H1 (cell line): ENCODE measurements around the gene MRAP2. TPM values are rescaled to one million over a fixed set of nuclear protein-coding genes. Genes with fewer than 3 reads are reported as not detected.
"Not testable (repeated sequence)": the region's sequence is repeated elsewhere in the genome, so short reads cannot be mapped to it uniquely, and the experiment has no call there.

ENCODE experiments used
- CTCF ChIA-PET: fragments of 300-600 bp; sonication (Branson Sonifier 250); formaldehyde crosslinking; loops from one replicate; lab custom pipeline; 2021; ENCODE audit not compliant: partially characterized antibody; lab: Charles Lee
- POLR2A ChIA-PET: fragments of 300-600 bp; sonication (Branson Sonifier 250); formaldehyde crosslinking; loops from one replicate; lab custom pipeline; 2021; ENCODE audit warnings: inconsistent platforms; ENCODE audit not compliant: partially characterized antibody; lab: Charles Lee
- DNase-seq, 2 experiments: peaks; one replicate each; pipeline versions ENCODE4 v3.0.0 to v3.0.0-alpha.2; 2010 to 2022; ENCODE audit warnings: low spot score in 2 of 2, low read depth in 1 of 2, mixed read lengths in 1 of 2
- FAIRE-seq: peaks from 2 replicates; lab custom pipeline; 2011; peaks lifted over from hg19 to GRCh38; lab: Jason Lieb, UNC
- H2AFZ ChIP-seq: 2 replicates; pipeline ENCODE4 v1.8.1; 2012; ENCODE audit warnings: low read length, inconsistent platforms
- H2AK5ac ChIP-seq: 2 replicates; pipeline ENCODE4 v1.6.1; 2013; ENCODE audit warnings: low read depth, low read length
- H2BK120ac ChIP-seq: replicated peaks from 2 replicates; pipeline ENCODE3; 2013; ENCODE audit warnings: low read depth, low read length, inconsistent platforms
- H2BK12ac ChIP-seq: 2 replicates; pipeline ENCODE4 v1.6.1; 2013; ENCODE audit warnings: low read depth, low read length
- H2BK15ac ChIP-seq: 2 replicates; pipeline ENCODE4 v1.6.1; 2013; ENCODE audit warnings: low read length
- H2BK20ac ChIP-seq: 2 replicates; pipeline ENCODE4 v1.6.1; 2013; ENCODE audit warnings: low read length
- H2BK5ac ChIP-seq: 2 replicates; pipeline ENCODE4 v1.6.1; 2013; ENCODE audit warnings: low read depth, low read length
- H3K14ac ChIP-seq: 2 replicates; pipeline ENCODE4 v1.6.1; 2013; ENCODE audit warnings: inconsistent platforms; ENCODE audit not compliant: insufficient read length
- H3K18ac ChIP-seq: 2 replicates; pipeline ENCODE4 v1.6.1; 2013; ENCODE audit warnings: low read length; ENCODE audit errors: extremely low read depth
- H3K23ac ChIP-seq: 2 replicates; pipeline ENCODE4 v1.6.1; 2013; ENCODE audit warnings: inconsistent platforms; ENCODE audit not compliant: insufficient read length
- H3K23me2 ChIP-seq: 2 replicates; pipeline ENCODE4 v1.6.1; 2013; ENCODE audit warnings: low read depth, low read length
- H3K27ac ChIP-seq: 2 replicates; pipeline ENCODE4 v1.6.1; 2011; ENCODE audit warnings: low read depth, low read length, inconsistent platforms
- H3K27me3 ChIP-seq, 4 experiments: replicated peaks in 1 of 4; 1 replicate in 1 of 4; 2 replicates in 3 of 4; pipeline versions ENCODE4 v1.6.1 to v1.8.1; 2011 to 2013; ENCODE audit warnings: low read length in 3 of 4, mild to moderate bottlenecking in 3 of 4, inconsistent platforms in 2 of 4, mixed read lengths in 2 of 4, moderate library complexity in 1 of 4; ENCODE audit not compliant: control insufficient read depth in 3 of 4, insufficient read depth in 3 of 4; ENCODE audit errors: extremely low read depth in 1 of 4
- H3K36me3 ChIP-seq, 4 experiments: 2 replicates each; pipeline versions ENCODE4 v1.6.1 to v1.8.1; 2011 to 2013; ENCODE audit warnings: mild to moderate bottlenecking in 4 of 4, low read length in 3 of 4, moderate library complexity in 2 of 4, control low read depth in 1 of 4, inconsistent platforms in 1 of 4; ENCODE audit not compliant: insufficient read depth in 4 of 4, control insufficient read depth in 2 of 4
- H3K4ac ChIP-seq: replicated peaks from 2 replicates; pipeline ENCODE3; 2013; ENCODE audit warnings: low read length, low read depth, mixed read lengths, inconsistent platforms; ENCODE audit not compliant: insufficient read length
- H3K4me1 ChIP-seq, 4 experiments: replicated peaks in 1 of 4; 1 replicate in 1 of 4; 2 replicates in 3 of 4; pipeline versions ENCODE4 v1.6.1 to v1.8.1; 2011 to 2013; ENCODE audit warnings: low read length in 3 of 4, inconsistent platforms in 2 of 4, mixed read lengths in 1 of 4; ENCODE audit not compliant: insufficient read depth in 4 of 4, control insufficient read depth in 3 of 4
- H3K4me2 ChIP-seq, 2 experiments: 2 replicates each; pipeline versions ENCODE4 v1.6.1 to v1.8.1; 2011 to 2013; ENCODE audit warnings: low read depth in 2 of 2, low read length in 2 of 2, control low read depth in 1 of 2, inconsistent platforms in 1 of 2, mild to moderate bottlenecking in 1 of 2; ENCODE audit not compliant: insufficient read depth in 1 of 2
- H3K4me3 ChIP-seq, 4 experiments: fragments of 200-600, 300-600 bp in 1 of 4; sonication (generic), shearing (Covaris generic), sonication (Bioruptor Twin) in 1 of 4; 2 replicates each; pipeline versions ENCODE4 v1.5.1 to v1.8.1; 2011 to 2016; ENCODE audit warnings: low read length in 4 of 4, low read depth in 3 of 4, control low read depth in 2 of 4, inconsistent platforms in 2 of 4, mild to moderate bottlenecking in 2 of 4, mixed read lengths in 1 of 4, moderate library complexity in 1 of 4; ENCODE audit not compliant: insufficient read depth in 2 of 4; ENCODE audit errors: extremely low read depth in 1 of 4
- H3K56ac ChIP-seq: replicated peaks from 2 replicates; pipeline ENCODE3; 2013; ENCODE audit warnings: low read depth, mild to moderate bottlenecking, mixed read lengths, low read length, inconsistent platforms; ENCODE audit not compliant: insufficient read length
- H3K79me1 ChIP-seq: 2 replicates; pipeline ENCODE4 v1.6.1; 2013; ENCODE audit warnings: low read depth, low read length, control low read depth
- H3K79me2 ChIP-seq, 2 experiments: 2 replicates each; pipeline versions ENCODE4 v1.6.1 to v1.8.1; 2012 to 2013; ENCODE audit warnings: low read length in 2 of 2, mild to moderate bottlenecking in 2 of 2, inconsistent platforms in 1 of 2; ENCODE audit not compliant: insufficient read depth in 2 of 2, control insufficient read depth in 1 of 2
- H3K9ac ChIP-seq, 4 experiments: replicated peaks in 1 of 4; 1 replicate in 1 of 4; 2 replicates in 3 of 4; pipeline versions ENCODE4 v1.6.1 to v1.8.1; 2011 to 2013; ENCODE audit warnings: low read depth in 3 of 4, low read length in 3 of 4, control low read depth in 2 of 4, mild to moderate bottlenecking in 2 of 4, moderate library complexity in 2 of 4, inconsistent platforms in 1 of 4; ENCODE audit errors: extremely low read depth in 1 of 4
- H3K9me3 ChIP-seq, 2 experiments: 2 replicates each; pipeline versions ENCODE4 v1.6.1 to v1.8.1; 2012 to 2013; ENCODE audit warnings: mild to moderate bottlenecking in 2 of 2, moderate library complexity in 2 of 2, control low read depth in 1 of 2, inconsistent platforms in 1 of 2, low read depth in 1 of 2, low read length in 1 of 2, mixed read lengths in 1 of 2; ENCODE audit not compliant: insufficient read depth in 2 of 2
- H4K20me1 ChIP-seq, 2 experiments: replicated peaks in 1 of 2; 2 replicates each; pipeline versions ENCODE3 to v1.8.1; 2011 to 2013; ENCODE audit warnings: inconsistent platforms in 2 of 2, low read length in 2 of 2, mild to moderate bottlenecking in 1 of 2; ENCODE audit not compliant: insufficient read depth in 2 of 2, control insufficient read depth in 1 of 2
- H4K5ac ChIP-seq: 2 replicates; pipeline ENCODE4 v1.6.1; 2013; ENCODE audit warnings: low read length, low read depth, mixed read lengths, inconsistent platforms; ENCODE audit not compliant: insufficient read length
- H4K8ac ChIP-seq: 2 replicates; pipeline ENCODE4 v1.8.0; 2013; ENCODE audit warnings: mild to moderate bottlenecking, moderate library complexity, low read length, inconsistent platforms; ENCODE audit not compliant: insufficient read depth; ENCODE audit errors: extremely low read depth
- H4K91ac ChIP-seq: replicated peaks from 2 replicates; pipeline ENCODE3; 2013; ENCODE audit warnings: low read length, mixed read lengths, inconsistent platforms; ENCODE audit not compliant: insufficient read length
- polyA plus RNA-seq, 7 experiments: library from polyadenylated mRNA; depleted of rRNA in 3 of 7; stranded (reverse) in 5 of 7; unstranded in 2 of 7; fragments of >200 nt in 5 of 7; fragments of 200-250 nt in 2 of 7; gene quantifications; 1 replicate in 5 of 7; 2 replicates in 1 of 7; 4 replicates in 1 of 7; pipeline versions ENCODE4 v1.2.1 to v1.2.3, GENCODE V29; 2011 to 2013; ENCODE audit warnings: missing spikeins in 2 of 7, mixed read lengths in 2 of 7
- total RNA-seq: library from RNA; stranded (reverse); fragmentation: NEBNext Ultra II Directional; extraction: Animal tissue kit (Norgen Biotek cat#: 25700); gene quantifications from 2 replicates; pipeline ENCODE4 v1.2.1, GENCODE V29; 2021

MRAP2 gene
- total and polyA plus RNA-seq, 2 of the 8 experiments (the other 6 are each of a cell fraction or from before 2014, with no cell fraction given) = 5.0 to 11.0 TPM

DNA sequence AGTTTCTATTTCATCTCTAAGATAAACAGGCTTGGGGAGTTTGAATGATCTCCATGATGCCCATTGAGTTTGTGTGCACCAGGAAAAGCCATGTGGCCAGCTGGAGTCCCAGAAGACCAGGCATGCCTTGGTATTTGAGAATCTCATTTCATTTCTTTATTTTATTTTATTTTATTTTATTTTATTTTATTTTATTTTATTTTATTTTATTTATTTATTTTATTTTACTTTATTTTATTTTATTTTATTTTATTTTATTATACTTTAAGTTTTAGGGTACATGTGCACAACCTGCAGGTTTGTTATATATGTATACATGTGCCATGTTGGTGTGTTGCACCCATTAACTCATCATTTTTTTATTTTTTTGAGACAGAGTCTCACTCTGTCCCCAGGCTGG lies 51.1 kb downstream of the MRAP2 start:
- H3K23me2 ChIP-seq, H3K9ac ChIP-seq, CTCF ChIA-PET, H3K18ac ChIP-seq, H4K8ac ChIP-seq, H3K79me1 ChIP-seq, H4K5ac ChIP-seq, H3K23ac ChIP-seq, H3K79me2 ChIP-seq, H3K56ac ChIP-seq, H2AFZ ChIP-seq, H4K91ac ChIP-seq, DNase-seq, H3K4me2 ChIP-seq, H3K14ac ChIP-seq, H2BK20ac ChIP-seq, H3K9me3 ChIP-seq, H2BK15ac ChIP-seq, H3K27me3 ChIP-seq, H3K4me3 ChIP-seq, H4K20me1 ChIP-seq, H2AK5ac ChIP-seq, H3K4ac ChIP-seq, H2BK120ac ChIP-seq, FAIRE-seq, H3K36me3 ChIP-seq, POLR2A ChIA-PET, H3K27ac ChIP-seq, H2BK12ac ChIP-seq, H2BK5ac ChIP-seq: not testable (repeated sequence)
- H3K4me1 ChIP-seq = peaks cover 4 to 24% (median 9%) of the 10 kb centered on the region in 4 experiments; a peak in 6 of 7 replicates
